WTC11 (cell line): ENCODE data around the gene CFAP74.

Experiments used
- CBFB ChIP-seq: sonication (generic); formaldehyde crosslinking; IDR thresholded peaks from 2 replicates; pipeline ENCODE4 v1.8.1; 2022; ENCODE audit warnings: mild to moderate bottlenecking, low read depth, missing genetic modification reagents
- ETV6 ChIP-seq: sonication (generic); formaldehyde crosslinking; IDR thresholded peaks from 2 replicates; pipeline ENCODE4 v1.8.1; 2022; ENCODE audit warnings: mild to moderate bottlenecking, missing genetic modification reagents
- FOXJ3 ChIP-seq: sonication (generic); formaldehyde crosslinking; IDR thresholded peaks from 2 replicates; pipeline ENCODE4 v1.9.0; 2021; ENCODE audit warnings: missing genetic modification reagents, mild to moderate bottlenecking, borderline replicate concordance
- GABPB1 ChIP-seq: sonication (generic); formaldehyde crosslinking; IDR thresholded peaks from 2 replicates; pipeline ENCODE4 v1.8.1; 2023; ENCODE audit warnings: mild to moderate bottlenecking, missing genetic modification reagents
- GTF2I ChIP-seq: fragments of 250-450 bp; sonication (Bioruptor Pico); conservative IDR thresholded peaks from 2 replicates; pipeline ENCODE4 v1.4.0; 2021; ENCODE audit warnings: mild to moderate bottlenecking
- NR1H2 ChIP-seq: sonication (generic); formaldehyde crosslinking; IDR thresholded peaks from 2 replicates; pipeline ENCODE4 v1.9.0; 2021; ENCODE audit warnings: mild to moderate bottlenecking, moderate library complexity, missing genetic modification reagents
- SMAD3 ChIP-seq: sonication (generic); formaldehyde crosslinking; IDR thresholded peaks from 2 replicates; pipeline ENCODE4 v1.8.0; 2022; ENCODE audit warnings: missing genetic modification reagents, mild to moderate bottlenecking, borderline replicate concordance
- TF ChIP-seq, protein P1 (sequence below): fragments of 200-600 bp; IDR thresholded peaks from 2 replicates; pipeline ENCODE4 v1.8.0; 2022; ENCODE audit warnings: antibody characterized with exemption
- TF ChIP-seq, protein P2 (sequence below): sonication (generic); formaldehyde crosslinking; IDR thresholded peaks from 2 replicates; pipeline ENCODE4 v1.8.1; 2022; ENCODE audit warnings: mild to moderate bottlenecking, missing genetic modification reagents, moderate library complexity, borderline replicate concordance

DNA sequence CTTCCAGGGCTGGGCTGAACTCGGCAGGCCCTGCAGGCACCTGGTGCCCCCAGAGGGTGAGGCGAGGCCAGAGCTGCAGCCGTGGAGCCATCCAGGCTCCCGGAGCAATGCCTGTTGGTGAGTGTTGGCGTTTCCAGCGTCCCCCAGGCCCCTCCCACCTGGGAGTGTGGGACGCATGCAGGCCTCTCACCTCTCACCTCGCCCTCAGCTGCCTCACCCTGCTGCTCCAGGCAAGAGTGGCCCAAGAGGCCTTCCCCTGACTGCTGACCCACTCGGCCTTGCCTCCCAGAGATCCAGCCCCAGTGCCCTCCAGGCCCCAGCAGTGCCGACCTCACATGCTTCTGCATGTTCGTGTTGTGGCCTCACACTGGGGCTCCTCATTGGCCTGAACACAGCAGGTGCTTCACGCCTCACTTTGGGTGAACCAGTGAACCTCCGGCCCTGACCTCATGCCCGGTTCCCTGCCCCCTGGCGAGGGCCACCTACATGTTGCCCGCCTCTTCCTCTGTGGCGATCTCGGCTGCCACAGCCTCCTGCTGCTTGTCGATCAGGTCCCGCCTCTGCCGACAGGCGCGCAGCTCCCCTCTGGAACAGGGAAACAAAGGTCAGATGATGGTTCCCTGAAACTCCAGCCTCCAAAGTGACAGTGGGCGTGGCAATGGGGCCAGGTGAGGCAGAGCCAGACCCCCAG lies 17.0 kb downstream of the CFAP74 start:
- TF ChIP-seq ETV6 (CRISPR knock-in tag) (no peak), NR1H2 (no peak), GTF2I (no peak), GABPB1 (CRISPR knock-in tag) (no peak), FOXJ3 (CRISPR knock-in tag) (no peak), CBFB (CRISPR knock-in tag) (no peak), SMAD3 (CRISPR knock-in tag) (no peak)
- TF ChIP-seq, protein P1, sequence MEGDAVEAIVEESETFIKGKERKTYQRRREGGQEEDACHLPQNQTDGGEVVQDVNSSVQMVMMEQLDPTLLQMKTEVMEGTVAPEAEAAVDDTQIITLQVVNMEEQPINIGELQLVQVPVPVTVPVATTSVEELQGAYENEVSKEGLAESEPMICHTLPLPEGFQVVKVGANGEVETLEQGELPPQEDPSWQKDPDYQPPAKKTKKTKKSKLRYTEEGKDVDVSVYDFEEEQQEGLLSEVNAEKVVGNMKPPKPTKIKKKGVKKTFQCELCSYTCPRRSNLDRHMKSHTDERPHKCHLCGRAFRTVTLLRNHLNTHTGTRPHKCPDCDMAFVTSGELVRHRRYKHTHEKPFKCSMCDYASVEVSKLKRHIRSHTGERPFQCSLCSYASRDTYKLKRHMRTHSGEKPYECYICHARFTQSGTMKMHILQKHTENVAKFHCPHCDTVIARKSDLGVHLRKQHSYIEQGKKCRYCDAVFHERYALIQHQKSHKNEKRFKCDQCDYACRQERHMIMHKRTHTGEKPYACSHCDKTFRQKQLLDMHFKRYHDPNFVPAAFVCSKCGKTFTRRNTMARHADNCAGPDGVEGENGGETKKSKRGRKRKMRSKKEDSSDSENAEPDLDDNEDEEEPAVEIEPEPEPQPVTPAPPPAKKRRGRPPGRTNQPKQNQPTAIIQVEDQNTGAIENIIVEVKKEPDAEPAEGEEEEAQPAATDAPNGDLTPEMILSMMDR = no peak
- TF ChIP-seq, protein P2, sequence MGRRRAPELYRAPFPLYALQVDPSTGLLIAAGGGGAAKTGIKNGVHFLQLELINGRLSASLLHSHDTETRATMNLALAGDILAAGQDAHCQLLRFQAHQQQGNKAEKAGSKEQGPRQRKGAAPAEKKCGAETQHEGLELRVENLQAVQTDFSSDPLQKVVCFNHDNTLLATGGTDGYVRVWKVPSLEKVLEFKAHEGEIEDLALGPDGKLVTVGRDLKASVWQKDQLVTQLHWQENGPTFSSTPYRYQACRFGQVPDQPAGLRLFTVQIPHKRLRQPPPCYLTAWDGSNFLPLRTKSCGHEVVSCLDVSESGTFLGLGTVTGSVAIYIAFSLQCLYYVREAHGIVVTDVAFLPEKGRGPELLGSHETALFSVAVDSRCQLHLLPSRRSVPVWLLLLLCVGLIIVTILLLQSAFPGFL (CRISPR knock-in tag) = no peak
